PC-9 (cell line): Measurements from ENCODE around the gene DEPP1.

ENCODE experiments used
- EZH2 ChIP-seq: fragments of 200-600 bp; sonication (generic); IDR thresholded peaks from 2 replicates; pipeline ENCODE4 v1.8.0; 2017; ENCODE audit warnings: antibody characterized with exemption, low read depth
- TF ChIP-seq, protein P1 (sequence below): fragments of 200-600 bp; sonication (generic); conservative IDR thresholded peaks from 2 replicates; pipeline ENCODE4 v1.6.1; 2017; ENCODE audit warnings: mixed run types, antibody characterized with exemption, mild to moderate bottlenecking, moderate library complexity

DNA sequence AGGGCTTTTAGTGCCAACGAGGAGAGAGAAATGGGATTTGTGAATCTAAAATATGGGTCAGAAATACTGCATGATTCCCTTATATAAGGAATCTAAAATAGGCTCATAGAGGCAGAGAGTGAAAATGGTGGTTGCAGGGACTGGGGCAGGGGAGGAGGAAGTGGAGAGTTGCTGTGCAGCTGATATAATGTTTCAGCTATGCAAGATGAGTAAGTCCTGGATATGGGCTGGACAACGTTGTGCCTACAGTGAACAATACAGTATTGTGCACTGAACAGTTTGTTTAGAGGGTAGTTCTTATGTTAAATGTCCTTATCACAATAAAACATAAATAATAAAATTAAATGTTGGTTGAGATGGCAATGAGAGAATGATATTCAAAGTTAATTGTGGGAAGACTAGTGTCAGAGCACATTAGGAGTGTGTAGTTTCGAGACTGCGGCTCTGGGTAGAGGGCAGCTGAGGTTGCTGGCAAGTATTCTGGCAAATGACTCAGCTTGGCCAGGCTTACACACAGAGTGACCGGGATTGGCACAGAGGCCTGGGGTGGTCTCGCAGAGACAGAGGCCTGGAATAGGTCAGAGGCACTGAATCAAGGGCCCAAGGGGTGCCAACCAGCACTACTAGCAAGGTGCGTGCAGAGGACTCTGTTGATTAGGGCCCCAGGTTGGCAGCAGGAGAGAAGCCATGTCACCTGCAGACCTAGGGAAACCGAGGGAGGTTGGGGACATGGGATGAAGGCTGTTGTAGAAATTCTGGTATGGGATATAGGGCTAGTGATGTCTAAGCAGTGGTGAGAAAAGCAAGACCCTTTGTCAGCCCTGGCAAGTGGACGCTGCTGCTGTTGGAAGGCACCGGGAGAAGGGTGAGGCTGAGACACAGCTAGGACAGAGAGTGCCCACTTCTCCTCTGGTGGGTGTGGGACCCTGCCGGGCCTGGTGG, 2.8 kb upstream of the DEPP1 start:
- TF ChIP-seq, protein P1, sequence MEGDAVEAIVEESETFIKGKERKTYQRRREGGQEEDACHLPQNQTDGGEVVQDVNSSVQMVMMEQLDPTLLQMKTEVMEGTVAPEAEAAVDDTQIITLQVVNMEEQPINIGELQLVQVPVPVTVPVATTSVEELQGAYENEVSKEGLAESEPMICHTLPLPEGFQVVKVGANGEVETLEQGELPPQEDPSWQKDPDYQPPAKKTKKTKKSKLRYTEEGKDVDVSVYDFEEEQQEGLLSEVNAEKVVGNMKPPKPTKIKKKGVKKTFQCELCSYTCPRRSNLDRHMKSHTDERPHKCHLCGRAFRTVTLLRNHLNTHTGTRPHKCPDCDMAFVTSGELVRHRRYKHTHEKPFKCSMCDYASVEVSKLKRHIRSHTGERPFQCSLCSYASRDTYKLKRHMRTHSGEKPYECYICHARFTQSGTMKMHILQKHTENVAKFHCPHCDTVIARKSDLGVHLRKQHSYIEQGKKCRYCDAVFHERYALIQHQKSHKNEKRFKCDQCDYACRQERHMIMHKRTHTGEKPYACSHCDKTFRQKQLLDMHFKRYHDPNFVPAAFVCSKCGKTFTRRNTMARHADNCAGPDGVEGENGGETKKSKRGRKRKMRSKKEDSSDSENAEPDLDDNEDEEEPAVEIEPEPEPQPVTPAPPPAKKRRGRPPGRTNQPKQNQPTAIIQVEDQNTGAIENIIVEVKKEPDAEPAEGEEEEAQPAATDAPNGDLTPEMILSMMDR: no peak
- TF ChIP-seq EZH2: no peak
